Skeletal muscle cell (primary cell): Measurements from ENCODE around the gene MLST8.
A peak's percentile ranks its signal among the peaks of the same experiment; 100 is the strongest.

Experiments
- DNase-seq: peaks from one replicate; pipeline ENCODE4 v3.0.0-alpha.2; 2010; ENCODE audit warnings: low read depth
- H3K4me3 ChIP-seq: 2 replicates; pipeline ENCODE4 v1.5.1; 2011; ENCODE audit warnings: low read depth, mild to moderate bottlenecking, control low read depth, low read length, moderate library complexity

MLST8 gene, protein sequence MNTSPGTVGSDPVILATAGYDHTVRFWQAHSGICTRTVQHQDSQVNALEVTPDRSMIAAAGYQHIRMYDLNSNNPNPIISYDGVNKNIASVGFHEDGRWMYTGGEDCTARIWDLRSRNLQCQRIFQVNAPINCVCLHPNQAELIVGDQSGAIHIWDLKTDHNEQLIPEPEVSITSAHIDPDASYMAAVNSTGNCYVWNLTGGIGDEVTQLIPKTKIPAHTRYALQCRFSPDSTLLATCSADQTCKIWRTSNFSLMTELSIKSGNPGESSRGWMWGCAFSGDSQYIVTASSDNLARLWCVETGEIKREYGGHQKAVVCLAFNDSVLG

DNA sequence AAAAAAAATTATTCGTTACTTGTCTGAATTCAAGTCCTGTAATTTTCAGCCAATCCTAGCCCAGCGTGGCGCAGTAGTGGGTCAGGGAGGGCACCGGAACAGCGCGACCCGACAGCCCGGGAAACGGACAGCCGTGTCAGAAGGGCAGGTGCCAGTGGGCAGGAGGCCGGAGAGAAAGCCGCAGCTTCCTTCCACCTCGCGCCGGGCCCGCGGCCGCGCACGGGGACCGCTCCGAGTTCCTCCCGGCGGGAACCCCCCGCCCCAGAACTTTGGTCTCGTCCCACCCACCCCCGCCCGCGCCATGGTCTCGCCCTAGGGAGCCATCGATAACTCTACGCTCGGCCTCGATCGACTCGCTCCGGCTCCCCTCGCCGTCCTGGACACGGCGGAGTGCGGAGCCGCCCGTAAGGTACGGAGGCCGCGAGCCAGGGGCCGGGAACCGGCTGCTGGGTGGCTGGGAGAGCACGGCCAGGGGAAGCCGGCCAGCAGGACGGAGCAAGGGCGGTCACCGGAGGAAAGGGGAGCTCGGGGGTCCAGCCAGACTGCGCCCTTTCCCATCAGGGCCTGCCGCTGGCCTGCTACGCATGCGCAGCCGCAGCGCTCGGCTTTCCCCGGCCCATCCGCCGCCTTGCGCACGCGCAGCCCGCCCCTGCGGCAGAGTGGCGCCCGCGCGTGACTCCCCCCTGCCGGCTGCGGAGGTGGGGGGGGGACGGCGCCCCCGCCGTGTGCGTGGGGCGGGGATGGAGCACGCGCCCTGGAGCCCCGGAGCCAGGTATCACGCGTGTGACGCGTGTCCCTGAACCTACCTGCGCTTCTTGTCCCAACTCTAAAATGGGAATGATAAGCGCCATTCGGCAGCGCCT lies at the start of gene MLST8:
Gene MLST8, plus strand, starts transcription at position 351 of the 863 bp plus-strand sequence. CDS start 632 bp downstream, outside the sequence.
- peak; percentile 51 for DNase-seq
- H3K4me3 ChIP-seq: peak within 1 kb of the TSS; percentile 70

- H3K4me3 ChIP-seq: peak overlapping the region; percentile 88
- DNase-seq: no peak
These were observed 49.0 kb upstream of the MLST8 start for GRCh38 chr16:2155977-2156848.

DNA sequence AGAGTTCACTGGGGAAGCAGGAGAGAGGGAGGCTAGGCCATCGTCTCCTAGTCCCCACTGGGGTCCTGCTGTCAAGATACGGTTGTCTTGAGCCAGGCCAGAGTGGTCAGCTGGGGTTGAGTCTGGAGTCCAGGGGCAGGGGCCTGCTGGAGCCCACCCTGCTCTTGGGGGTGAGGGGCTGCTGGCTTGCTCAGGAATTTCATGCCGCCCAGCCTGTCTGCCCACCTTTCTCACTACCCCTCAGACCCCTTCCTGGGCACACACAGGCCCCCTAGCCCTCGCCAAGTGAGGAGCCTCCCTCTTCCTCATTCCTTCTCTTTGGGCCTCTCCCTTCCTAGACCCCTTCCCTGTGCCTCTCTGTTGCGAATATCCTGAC lies 48.4 kb upstream of the MLST8 start:
- DNase-seq: no peak
- H3K4me3 ChIP-seq: peak overlapping the region; percentile 88

- no peak for DNase-seq
- no peak overlapping the region for H3K4me3 ChIP-seq
These were observed 47.6 kb upstream of the MLST8 start for GRCh38 chr16:2157480-2158261.

DNA sequence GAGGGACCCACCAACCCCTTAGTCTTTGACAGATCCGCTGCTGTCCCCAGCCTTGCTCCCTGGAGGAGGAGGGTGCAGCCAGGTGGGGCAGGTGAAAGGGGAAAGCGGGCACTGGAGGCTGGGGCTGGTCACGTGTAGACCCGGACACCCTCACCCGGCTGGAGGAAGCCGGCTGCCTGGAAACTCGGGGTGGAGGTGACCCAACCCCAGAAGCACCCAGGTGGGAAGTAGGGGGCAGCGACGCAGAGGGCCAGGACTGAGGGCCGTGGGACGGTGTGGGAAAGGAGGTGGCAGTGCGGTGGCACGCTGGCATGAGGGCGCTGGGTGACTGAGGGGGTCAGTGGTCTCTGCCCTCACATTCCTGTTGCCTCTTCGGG lies 47.0 kb upstream of the MLST8 start:
- no peak overlapping the region for H3K4me3 ChIP-seq
- no peak for DNase-seq

DNA sequence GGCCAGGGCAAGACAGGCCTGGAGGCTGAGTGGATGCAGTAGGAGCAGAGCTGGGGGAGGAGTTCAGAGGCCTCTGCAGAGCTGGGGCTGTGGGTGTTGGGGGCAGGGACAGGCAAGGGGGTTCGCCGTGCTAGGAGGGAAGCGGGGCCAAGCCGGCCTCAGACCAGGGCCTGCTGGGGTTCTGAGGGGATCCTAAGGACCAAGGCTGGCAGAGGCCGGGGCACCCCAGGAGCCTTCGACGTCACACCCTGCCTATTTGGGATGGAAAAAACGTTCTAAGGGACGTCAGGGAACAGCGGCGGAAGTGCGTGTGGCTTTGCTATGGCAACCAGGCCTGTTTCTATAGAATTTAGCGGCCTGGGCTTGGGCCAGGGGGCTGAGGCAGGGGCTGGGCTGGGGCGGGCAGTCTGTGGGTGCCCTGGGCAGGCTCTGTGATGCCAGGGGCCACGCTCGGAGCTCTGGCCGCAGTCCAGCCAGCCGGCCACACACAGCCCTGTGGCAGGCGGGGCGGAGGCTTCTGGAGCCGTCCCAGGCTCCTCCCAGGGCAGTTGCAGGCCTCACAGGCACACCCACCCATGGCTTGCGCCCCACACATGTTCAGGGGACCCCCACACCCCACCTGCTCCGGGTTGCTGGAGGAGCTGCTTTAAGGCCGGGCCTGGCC lies 45.9 kb upstream of the MLST8 start:
- DNase-seq: no peak
- peak overlapping the region; percentile 6 for H3K4me3 ChIP-seq

DNA sequence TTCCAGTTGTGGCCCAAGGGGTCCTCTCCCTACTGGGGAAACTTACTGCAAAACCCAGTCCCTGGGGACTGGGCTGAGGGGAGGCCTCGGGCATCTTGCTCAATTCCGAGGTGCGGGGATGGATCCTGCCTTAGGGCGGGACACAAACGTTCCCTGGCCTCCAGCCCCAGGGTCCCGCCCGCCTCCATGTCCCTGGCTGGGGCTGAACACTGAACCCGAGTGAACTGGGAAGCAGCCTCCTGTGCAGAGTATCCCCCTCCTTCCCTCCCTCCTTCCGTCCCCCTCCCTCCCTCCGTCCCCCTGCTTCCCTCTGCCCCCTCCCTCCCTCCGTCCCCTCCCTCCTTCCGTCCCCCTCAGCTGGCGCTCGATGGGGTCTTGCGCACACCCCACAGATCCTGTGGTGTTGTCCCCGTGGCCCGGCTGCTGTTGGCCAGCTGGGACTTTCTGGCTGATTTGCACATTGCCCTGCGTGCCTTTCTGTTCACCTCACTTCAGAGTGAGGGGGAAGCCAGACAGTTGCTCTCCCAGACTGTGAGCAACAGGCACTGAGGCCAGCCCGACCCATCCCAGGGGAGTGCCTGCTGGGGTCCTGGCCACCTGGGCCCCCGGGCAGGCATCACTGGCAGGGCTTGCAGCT lies 44.2 kb upstream of the MLST8 start:
- no peak overlapping the region for H3K4me3 ChIP-seq
- peak; percentile 38 for DNase-seq

GRCh38 chr16:2161911-2162310 lies 43.3 kb upstream of the MLST8 start:
- H3K4me3 ChIP-seq: no peak overlapping the region
- DNase-seq: no peak

DNA sequence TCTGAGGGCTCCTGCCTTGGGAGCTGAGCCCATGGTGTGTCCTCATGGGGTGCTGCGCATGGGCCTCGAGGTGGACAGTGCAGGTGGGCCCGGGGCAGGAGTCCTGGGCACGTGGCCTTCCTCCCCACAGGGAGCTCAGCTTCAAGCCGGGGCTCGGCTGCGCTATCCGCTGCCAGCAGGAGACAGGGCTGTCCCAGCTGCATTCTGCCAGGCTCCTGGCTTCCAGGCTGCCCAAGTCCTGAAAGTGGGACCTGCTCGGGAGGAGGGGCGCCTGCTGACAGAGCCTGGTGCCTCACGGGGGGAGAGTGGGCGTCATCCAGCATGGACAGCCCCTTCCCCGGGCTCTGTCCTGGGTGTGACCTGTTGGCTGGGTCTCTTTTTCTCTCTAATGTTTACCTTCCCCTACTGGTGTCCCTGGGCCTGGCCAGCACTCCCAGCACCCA lies 42.6 kb upstream of the MLST8 start:
- no peak overlapping the region for H3K4me3 ChIP-seq
- DNase-seq: no peak

DNA sequence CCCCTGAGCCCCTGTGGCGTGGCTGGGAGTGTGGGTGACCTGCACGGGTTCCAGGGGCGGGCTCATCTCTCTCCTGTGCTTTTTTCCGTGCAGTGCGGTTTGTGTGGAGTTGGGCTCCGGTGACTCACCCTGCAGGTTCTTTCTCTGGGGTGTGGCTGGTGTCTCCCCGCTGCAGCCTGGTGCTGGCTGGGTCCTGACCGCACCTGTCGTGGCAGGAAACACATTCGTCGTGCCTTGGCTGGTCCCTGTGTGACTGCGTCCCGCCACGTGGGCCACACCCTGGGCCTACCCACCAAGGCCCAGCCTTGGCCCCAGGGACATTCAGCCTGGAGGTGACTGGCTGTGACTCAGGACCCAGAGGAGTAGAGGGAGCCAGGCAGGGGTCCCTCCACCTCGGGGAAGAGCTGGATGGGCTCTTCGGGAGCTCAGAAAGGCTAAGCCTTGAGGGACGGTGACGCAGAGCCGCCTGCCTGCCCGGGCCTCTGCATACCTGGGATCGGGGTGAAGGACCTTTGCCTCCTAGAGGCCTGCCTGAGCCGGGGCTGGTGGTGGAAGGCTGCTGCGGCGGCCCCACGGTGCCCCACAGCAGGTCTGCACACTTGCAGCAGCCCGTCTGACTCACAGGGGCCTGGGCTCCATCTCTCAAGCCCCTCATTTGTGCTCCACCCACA lies 41.9 kb upstream of the MLST8 start:
- no peak overlapping the region for H3K4me3 ChIP-seq
- no peak for DNase-seq

DNA sequence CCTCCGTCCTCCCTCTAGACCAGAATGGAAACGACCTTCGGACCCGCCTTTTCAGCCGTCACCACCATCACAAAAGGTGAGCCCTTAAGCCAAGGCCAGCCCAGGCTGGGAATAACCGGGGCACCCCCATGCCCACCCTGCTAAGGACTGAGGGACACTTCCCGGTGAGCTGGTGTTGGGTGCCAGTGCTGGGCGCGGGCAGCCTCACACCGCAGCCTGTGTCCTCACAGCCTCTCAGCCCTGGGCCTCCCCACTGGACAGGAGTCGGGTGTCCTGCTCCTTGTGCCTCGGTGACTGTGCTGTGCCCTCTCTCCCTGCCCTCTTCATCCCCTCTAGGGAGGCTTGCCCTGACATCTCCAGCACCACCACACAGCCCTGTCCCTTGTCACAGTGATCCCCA lies 39.4 kb upstream of the MLST8 start:
- no peak for DNase-seq
- H3K4me3 ChIP-seq: no peak overlapping the region

DNA sequence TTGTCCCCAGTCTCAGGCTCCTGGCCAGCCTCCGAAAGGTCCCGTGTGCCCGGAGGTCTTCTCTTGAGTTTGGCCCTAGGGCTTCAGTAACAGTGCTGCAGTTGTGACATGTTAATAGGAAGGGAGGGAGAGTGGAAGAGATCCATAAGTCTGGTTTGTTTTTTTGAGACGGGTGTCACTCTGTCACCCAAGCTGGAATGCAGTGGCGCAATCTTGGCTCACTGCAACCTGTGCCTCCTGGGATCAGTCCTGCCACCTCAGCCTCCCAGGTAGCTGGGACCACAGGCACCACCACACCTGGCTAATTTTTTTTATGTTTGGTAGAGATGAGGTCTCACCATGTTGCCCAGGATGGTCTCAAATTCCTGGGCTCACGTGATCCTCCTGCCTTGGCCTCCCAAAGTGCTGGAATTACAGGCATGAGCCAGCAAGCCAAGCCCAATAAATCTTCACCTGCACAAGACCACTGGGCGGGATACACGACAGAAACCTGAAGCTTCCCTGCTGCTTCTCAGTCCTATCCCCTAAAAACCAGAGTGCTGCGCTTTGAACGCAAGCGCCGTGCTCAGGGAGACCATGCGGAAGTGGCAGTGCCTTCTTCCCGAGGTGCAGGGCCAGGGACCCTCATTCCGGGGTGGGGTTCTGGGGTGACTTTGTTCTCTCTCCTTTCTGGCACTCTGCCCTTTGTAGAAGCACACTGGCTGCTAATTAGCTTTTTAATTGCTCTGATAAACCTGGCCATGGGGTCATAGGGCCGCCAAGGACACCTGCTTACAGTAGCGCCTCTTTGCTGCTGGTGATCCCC lies 38.8 kb upstream of the MLST8 start:
- H3K4me3 ChIP-seq: no peak overlapping the region
- no peak for DNase-seq

DNA sequence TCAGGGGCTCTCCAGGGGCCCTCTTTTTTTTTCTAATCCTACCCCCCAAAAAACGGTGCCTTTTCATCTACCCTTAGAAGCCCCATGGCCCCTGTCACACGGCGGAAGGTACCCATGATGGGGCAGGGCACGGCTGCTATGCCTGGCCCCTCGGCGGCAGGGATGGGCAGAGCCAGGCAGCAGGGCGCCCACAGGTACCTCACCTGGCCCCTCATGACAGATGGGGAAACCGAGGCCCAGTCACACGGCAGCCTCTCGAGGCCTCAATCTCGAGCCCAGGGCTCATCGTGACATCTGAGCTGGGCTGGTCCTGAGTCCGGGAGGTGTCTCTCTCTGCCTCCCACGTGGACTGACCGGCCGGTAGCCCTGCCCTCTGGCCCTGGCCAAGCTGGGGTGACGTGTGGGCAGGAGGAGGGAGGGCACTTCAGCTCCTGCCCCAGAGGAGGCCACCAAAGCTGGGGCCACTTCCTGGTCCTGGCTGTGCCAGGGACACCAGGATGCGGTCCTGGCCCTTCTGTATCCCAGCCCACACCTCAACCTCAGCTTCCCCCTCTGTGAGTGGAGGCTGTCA lies 38.1 kb upstream of the MLST8 start:
- H3K4me3 ChIP-seq: no peak overlapping the region
- no peak for DNase-seq

- DNase-seq: no peak
- H3K4me3 ChIP-seq: no peak overlapping the region
These were observed 35.2 kb upstream of the MLST8 start for GRCh38 chr16:2170080-2170479.

DNA sequence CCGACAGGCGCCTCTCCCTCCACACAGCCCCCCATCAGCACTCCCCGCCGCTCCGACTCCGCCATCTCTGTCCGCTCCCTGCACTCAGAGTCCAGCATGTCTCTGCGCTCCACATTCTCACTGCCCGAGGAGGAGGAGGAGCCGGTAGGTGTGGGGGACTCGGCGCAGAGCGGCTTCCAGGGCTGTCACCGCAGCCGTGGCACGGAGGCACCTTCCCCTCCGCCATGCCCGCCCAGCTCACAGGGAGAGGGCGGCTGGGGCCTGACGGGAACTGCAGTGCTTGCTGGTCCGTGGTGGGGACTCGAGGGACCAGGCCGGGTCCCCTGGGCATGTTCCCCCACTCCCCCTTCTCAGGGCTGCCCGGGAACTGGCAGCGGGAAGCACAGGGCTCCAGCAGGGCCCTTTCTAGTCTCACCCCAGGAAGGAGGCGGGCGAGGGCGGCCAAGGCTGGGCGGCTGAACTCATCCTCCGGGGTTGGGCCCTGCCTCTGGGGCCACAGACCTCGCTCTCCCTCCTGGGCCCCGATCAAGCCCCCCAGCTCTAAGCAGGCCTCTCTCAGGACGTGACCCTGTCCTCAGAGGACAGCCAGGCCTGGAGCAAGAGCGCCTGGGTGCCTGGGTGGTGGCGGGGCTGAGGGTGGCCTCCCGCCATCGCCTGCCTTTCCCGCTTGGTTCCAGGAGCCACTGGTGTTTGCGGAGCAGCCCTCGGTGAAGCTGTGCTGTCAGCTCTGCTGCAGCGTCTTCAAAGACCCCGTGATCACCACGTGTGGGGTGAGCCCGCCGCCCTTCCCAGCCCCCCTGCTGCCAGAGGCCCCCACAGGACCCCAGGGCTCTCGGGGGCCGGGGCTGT lies 34.4 kb upstream of the MLST8 start:
- no peak for DNase-seq
- H3K4me3 ChIP-seq: no peak overlapping the region
